Effector CD4-positive, alpha-beta T cell (primary cell): ENCODE data around the gene MANF.

Experiments
- DNase-seq: peaks from one replicate; pipeline ENCODE4 v3.0.0-alpha.2; 2020

The MANF gene

DNA sequence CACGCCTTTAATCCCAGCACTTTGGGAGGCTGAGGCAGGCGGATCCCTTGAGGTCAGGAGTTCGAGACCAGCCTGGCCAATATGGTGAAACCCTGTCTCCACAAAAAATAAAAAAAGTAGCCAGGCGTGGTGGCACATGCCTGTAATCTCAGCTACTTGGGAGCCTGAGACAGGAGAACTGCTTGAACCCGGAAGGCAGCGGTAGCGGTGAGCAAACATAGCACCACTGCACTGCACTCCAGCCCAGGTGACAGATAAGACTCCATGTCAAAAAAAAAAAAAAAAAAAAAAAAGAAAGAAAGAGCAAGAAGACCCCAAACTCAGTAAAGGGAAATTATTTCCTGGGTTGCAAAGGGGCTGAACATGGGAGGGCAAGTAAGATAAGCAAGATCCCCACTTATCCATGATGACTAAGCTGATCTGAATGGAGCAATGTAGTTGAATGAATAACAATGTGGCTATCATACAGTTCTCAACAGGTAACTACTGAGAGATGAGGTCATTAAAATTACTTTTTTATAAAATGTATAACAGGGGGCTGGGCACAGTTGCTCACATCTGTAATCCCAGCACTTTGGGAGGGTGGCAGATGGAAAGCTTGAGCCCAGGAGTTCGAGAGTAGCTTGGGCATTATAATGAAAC is 52.0 kb downstream of the MANF start:
- DNase-seq, result no peak
